PFSK-1 (cell line): ENCODE data around the gene COPS2.

Experiments
- POLR2AphosphoS5 ChIP-seq: IDR thresholded peaks from 2 replicates; pipeline ENCODE4 v1.6.1; 2012; ENCODE audit warnings: low read depth, mild to moderate bottlenecking, control low read depth, low read length, moderate library complexity
- REST ChIP-seq, 2 experiments: IDR thresholded peaks; 2 replicates each; pipeline versions ENCODE4 v1.6.1 to v1.8.0; 2011 to 2012; ENCODE audit warnings: low read depth in 2 of 2, low read length in 2 of 2, control low read depth in 1 of 2, inconsistent platforms in 1 of 2, mild to moderate bottlenecking in 1 of 2, moderate library complexity in 1 of 2; ENCODE audit not compliant: insufficient read depth in 1 of 2
- SIN3A ChIP-seq: IDR thresholded peaks from 2 replicates; pipeline ENCODE4 v1.6.1; 2012; ENCODE audit warnings: mild to moderate bottlenecking, low read length, moderate library complexity, borderline replicate concordance; ENCODE audit not compliant: insufficient read depth
- TAF1 ChIP-seq: IDR thresholded peaks from 2 replicates; pipeline ENCODE4 v1.6.1; 2012; ENCODE audit warnings: low read length, control low read depth, borderline replicate concordance; ENCODE audit not compliant: insufficient read depth

GRCh38 chr15:49178497-49178896 is 23.1 kb upstream of the COPS2 start:
- no peak for TF ChIP-seq TAF1
- TF ChIP-seq POLR2AphosphoS5 = no peak
- TF ChIP-seq SIN3A = no peak
- no peak for TF ChIP-seq REST (IDR thresholded peaks at IDR 0.05; ENCODE audit: insufficient read depth in 1 of 2, low read depth in 2 of 2, low read length in 2 of 2)
